Cardiac fibroblast (primary cell): Measurements from ENCODE around the gene MIER3.

Experiments used
- DNase-seq, 2 donors: peaks; one replicate each; pipeline versions ENCODE4 v3.0.0 to v3.0.0-alpha.2; 2010; ENCODE audit warnings: low read depth in 2 of 2
- H3K4me3 ChIP-seq, 2 donors: replicated peaks in 1 of 2; 1 replicate in 1 of 2; 2 replicates in 1 of 2; pipeline ENCODE4 v1.5.1; 2011; ENCODE audit warnings: low read depth in 2 of 2, low read length in 2 of 2, mild to moderate bottlenecking in 2 of 2, moderate library complexity in 1 of 2
- CTCF ChIP-seq: IDR thresholded peaks from one replicate; pipeline ENCODE4 v1.5.1; 2011; ENCODE audit warnings: low read depth, mild to moderate bottlenecking, low read length, inconsistent platforms

The MIER3 gene

GRCh38 chr5:56951946-56952691, at the start of gene MIER3:
Gene MIER3, minus strand, starts transcription at chr5:56952123. Its CDS starts 21 bp downstream, at chr5:56952102.
- TF ChIP-seq CTCF = no peak
- DNase-seq = peak; percentile 71 to 78
- peak within 1 kb of the TSS; percentile 79 to 90 for H3K4me3 ChIP-seq

GRCh38 chr5:56995596-56995995, 43.7 kb upstream of the MIER3 start:
- no peak overlapping the region for H3K4me3 ChIP-seq
- no peak for DNase-seq
- TF ChIP-seq CTCF = no peak

GRCh38 chr5:56993241-56993640, 41.3 kb upstream of the MIER3 start:
- peak in 1 of 2 donors; percentile 14 for DNase-seq
- TF ChIP-seq CTCF = no peak
- H3K4me3 ChIP-seq = no peak overlapping the region

- no peak overlapping the region for H3K4me3 ChIP-seq
- DNase-seq = no peak
- TF ChIP-seq CTCF = no peak
Measured at GRCh38 chr5:56989676-56990075, 37.8 kb upstream of the MIER3 start.

- DNase-seq = no peak
- H3K4me3 ChIP-seq = no peak overlapping the region
- TF ChIP-seq CTCF = no peak
Measured at GRCh38 chr5:56988490-56988889, 36.6 kb upstream of the MIER3 start.

GRCh38 chr5:56987171-56987570, 35.2 kb upstream of the MIER3 start:
- no peak for TF ChIP-seq CTCF
- no peak overlapping the region for H3K4me3 ChIP-seq
- no peak for DNase-seq

- TF ChIP-seq CTCF = no peak
- DNase-seq = peak in 1 of 2 donors; percentile 45
Measured at GRCh38 chr5:56986626-56986947, 34.7 kb upstream of the MIER3 start.

More at GRCh38 chr5:56986626-56986947, 34.7 kb upstream of the MIER3 start:
- H3K4me3 ChIP-seq = no peak overlapping the region
